Measurements from ENCODE around the gene TRPV3.
"Not testable (repeated sequence)": the region's sequence is repeated elsewhere in the genome, so short reads cannot be mapped to it uniquely, and the experiment has no call there.

Gene TRPV3

GRCh38 chr17:3519472-3519871 lies 38.1 kb downstream of the TRPV3 start:
- not testable (repeated sequence) for DNase-seq

GRCh38 chr17:3514873-3515272 lies 42.7 kb downstream of the TRPV3 start:
- no peak for DNase-seq

GRCh38 chr17:3514167-3514566 lies 43.4 kb downstream of the TRPV3 start:
- not testable (repeated sequence) for DNase-seq

- DNase-seq = no peak
These were observed 44.1 kb downstream of the TRPV3 start for GRCh38 chr17:3513305-3514035.

- DNase-seq = no peak
These were observed 45.0 kb downstream of the TRPV3 start for GRCh38 chr17:3512505-3513171.

- DNase-seq = no peak
These were observed 45.6 kb downstream of the TRPV3 start for GRCh38 chr17:3511852-3512504.

GRCh38 chr17:3510090-3510489 lies 47.5 kb downstream of the TRPV3 start:
- DNase-seq = no peak

- DNase-seq = no peak
These were observed 49.7 kb downstream of the TRPV3 start for GRCh38 chr17:3507869-3508268.

GRCh38 chr17:3507071-3507470 lies 50.5 kb downstream of the TRPV3 start:
- no peak for DNase-seq

- no peak for DNase-seq
These were observed 51.6 kb downstream of the TRPV3 start for GRCh38 chr17:3506054-3506453.

GRCh38 chr17:3505008-3505407 lies 52.6 kb downstream of the TRPV3 start:
- no peak for DNase-seq

- DNase-seq = no peak
These were observed 54.3 kb downstream of the TRPV3 start for GRCh38 chr17:3503285-3503684.

GRCh38 chr17:3502466-3502865 lies 55.1 kb downstream of the TRPV3 start:
- DNase-seq = no peak

- no peak for DNase-seq
These were observed 56.3 kb downstream of the TRPV3 start for GRCh38 chr17:3501344-3501743.

- no peak for DNase-seq
These were observed 60.5 kb downstream of the TRPV3 start for GRCh38 chr17:3497101-3497500.

- DNase-seq = no peak
These were observed 72.0 kb downstream of the TRPV3 start for GRCh38 chr17:3485481-3486068.

- no peak for DNase-seq
These were observed 74.8 kb downstream of the TRPV3 start for GRCh38 chr17:3482852-3483251.

GRCh38 chr17:3479988-3480387 lies 77.6 kb downstream of the TRPV3 start:
- no peak for DNase-seq

- no peak for DNase-seq
These were observed 81.6 kb downstream of the TRPV3 start, which contains the start of gene ASPA for GRCh38 chr17:3475812-3476610. Gene ASPA, plus strand, starts transcription at chr17:3475997. Its CDS starts 163 bp downstream, at chr17:3476160.

GRCh38 chr17:3475251-3475685 lies 82.3 kb downstream of the TRPV3 start:
- DNase-seq = no peak

- DNase-seq = no peak
These were observed 83.4 kb downstream of the TRPV3 start for GRCh38 chr17:3474212-3474611.

GRCh38 chr17:3472137-3472536 lies 85.5 kb downstream of the TRPV3 start:
- DNase-seq = no peak

GRCh38 chr17:3471599-3471998 lies 86.0 kb downstream of the TRPV3 start, which contains the start of gene SPATA22:
Gene SPATA22, minus strand, starts transcription at chr17:3471819. Its CDS starts 2,494 bp downstream, at chr17:3469325.
- no peak for DNase-seq
